GM23338 (cell line): ENCODE measurements around the gene CD46.

Experiments used
- CREB1 ChIP-seq: fragments of 250-450 bp; sonication (Bioruptor Pico); IDR thresholded peaks from 2 replicates; pipeline ENCODE4 v1.5.0; 2020; ENCODE audit warnings: low read depth, mild to moderate bottlenecking, moderate library complexity
- EZH2 ChIP-seq: fragments of 200-600 bp; sonication (generic); IDR thresholded peaks from one replicate; pipeline ENCODE4 v1.8.0; 2017; ENCODE audit warnings: antibody characterized with exemption, mild to moderate bottlenecking, low read depth; ENCODE audit not compliant: unreplicated experiment
- EZH2phosphoT487 ChIP-seq: fragments of 200-600 bp; sonication (generic); IDR thresholded peaks from one replicate; pipeline ENCODE4 v1.8.1; 2018; ENCODE audit warnings: antibody characterized with exemption; ENCODE audit not compliant: unreplicated experiment

GRCh38 chr1:207818971-207819451 is 67.2 kb downstream of the CD46 start:
- TF ChIP-seq EZH2phosphoT487 (no peak), CREB1 (CRISPR knock-in tag) (no peak), EZH2 (no peak)
